OCI-LY3 (cell line): ENCODE results near the gene ST3GAL3.

Experiments used
- H2AFZ ChIP-seq: fragments of 200-600, 300-600 bp; shearing (Covaris generic); 2 replicates; pipeline ENCODE4 v1.6.0; 2014; ENCODE audit warnings: antibody characterized with exemption, low read depth, low read length
- H3K27ac ChIP-seq: fragments of 200-600, 300-600 bp; sonication (generic); 2 replicates; pipeline ENCODE4 v1.5.1; 2014; ENCODE audit warnings: mild to moderate bottlenecking, low read length, moderate library complexity, mixed read lengths
- H3K27me3 ChIP-seq: fragments of 200-600, 300-600 bp; sonication (generic); 2 replicates; pipeline ENCODE4 v1.6.1; 2014; ENCODE audit warnings: low read depth, low read length, mixed read lengths
- H3K36me3 ChIP-seq: fragments of 200-600, 300-600 bp; sonication (generic); replicated peaks from 2 replicates; pipeline ENCODE3; 2014; ENCODE audit warnings: low read depth, low read length, mixed read lengths
- H3K4me1 ChIP-seq: fragments of 300-600, 200-600 bp; sonication (generic); 2 replicates; pipeline ENCODE4 v1.6.1; 2014; ENCODE audit warnings: low read length, mixed read lengths
- H3K4me2 ChIP-seq: fragments of 200-600, 300-600 bp; sonication (generic); 2 replicates; pipeline ENCODE4 v1.6.1; 2014; ENCODE audit warnings: low read length, mixed read lengths
- H3K4me3 ChIP-seq: fragments of 300-600, 200-600 bp; sonication (generic); 2 replicates; pipeline ENCODE4 v1.5.1; 2014; ENCODE audit warnings: antibody characterized with exemption, mild to moderate bottlenecking, low read length, moderate library complexity
- H3K79me2 ChIP-seq: fragments of 300-600, 200-600 bp; shearing (Covaris generic); 2 replicates; pipeline ENCODE4 v1.6.1; 2014; ENCODE audit warnings: mild to moderate bottlenecking, low read length, mixed read lengths
- H3K9ac ChIP-seq: fragments of 300-600, 200-600 bp; shearing (Covaris generic); 2 replicates; pipeline ENCODE4 v1.6.0; 2014; ENCODE audit warnings: mild to moderate bottlenecking, low read length, moderate library complexity
- H3K9me3 ChIP-seq: fragments of 200-600, 300-600 bp; shearing (Covaris generic); 2 replicates; pipeline ENCODE4 v1.6.1; 2014; ENCODE audit warnings: low read length, mixed read lengths; ENCODE audit not compliant: insufficient read depth
- H4K20me1 ChIP-seq: fragments of 200-600, 300-600 bp; sonication (generic); 2 replicates; pipeline ENCODE4 v1.6.1; 2016; ENCODE audit warnings: low read length, mixed read lengths; ENCODE audit not compliant: insufficient read depth
- EZH2phosphoT487 ChIP-seq: fragments of 200-600 bp; shearing (Covaris generic); IDR thresholded peaks from 2 replicates; pipeline ENCODE4 v1.6.1; 2018; ENCODE audit warnings: antibody characterized with exemption, mixed run types, low read depth
- TF ChIP-seq, protein P1 (sequence below): fragments of 200-600, 300-600 bp; sonication (generic); IDR thresholded peaks from 2 replicates; pipeline ENCODE4 v1.5.1; 2014; ENCODE audit warnings: antibody characterized with exemption, low read length, low read depth

Gene ST3GAL3

DNA sequence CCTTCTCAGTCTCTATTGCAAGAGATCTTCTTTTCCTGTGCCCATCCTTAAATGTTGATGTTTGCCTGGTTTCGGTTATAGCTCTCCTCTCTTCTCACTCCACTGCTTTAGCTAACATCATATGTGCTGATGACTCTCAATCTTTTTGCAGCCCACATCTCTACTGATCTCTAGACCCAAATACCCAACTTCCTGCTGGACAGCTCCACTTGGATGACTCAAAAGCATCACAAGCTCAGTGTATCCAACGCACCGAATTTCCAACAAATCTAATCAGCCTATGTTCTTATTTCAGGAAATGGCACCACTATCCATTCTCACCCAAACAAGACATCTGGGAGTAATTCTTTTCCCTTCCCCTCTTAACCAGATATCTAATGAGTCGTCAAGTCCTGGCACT lies 147.1 kb downstream of the ST3GAL3 start:
- Histone ChIP-seq H3K4me3 (no peak overlapping the region), H3K27me3 (no peaks in the 10 kb centered on the region), H3K4me2 (no peak overlapping the region), H3K79me2 (no peaks in the 10 kb centered on the region), H3K9me3 (no peaks in the 10 kb centered on the region), H3K27ac (no peak overlapping the region), H3K4me1 (peaks cover 8% of the 10 kb centered on the region; the same call in 1 of the 2 replicates), H4K20me1 (no peaks in the 10 kb centered on the region), H2AFZ (no peak overlapping the region), H3K9ac (no peak overlapping the region), H3K36me3 (no peaks in the 10 kb centered on the region)
- no peak for TF ChIP-seq EZH2phosphoT487
- TF ChIP-seq, protein P1, sequence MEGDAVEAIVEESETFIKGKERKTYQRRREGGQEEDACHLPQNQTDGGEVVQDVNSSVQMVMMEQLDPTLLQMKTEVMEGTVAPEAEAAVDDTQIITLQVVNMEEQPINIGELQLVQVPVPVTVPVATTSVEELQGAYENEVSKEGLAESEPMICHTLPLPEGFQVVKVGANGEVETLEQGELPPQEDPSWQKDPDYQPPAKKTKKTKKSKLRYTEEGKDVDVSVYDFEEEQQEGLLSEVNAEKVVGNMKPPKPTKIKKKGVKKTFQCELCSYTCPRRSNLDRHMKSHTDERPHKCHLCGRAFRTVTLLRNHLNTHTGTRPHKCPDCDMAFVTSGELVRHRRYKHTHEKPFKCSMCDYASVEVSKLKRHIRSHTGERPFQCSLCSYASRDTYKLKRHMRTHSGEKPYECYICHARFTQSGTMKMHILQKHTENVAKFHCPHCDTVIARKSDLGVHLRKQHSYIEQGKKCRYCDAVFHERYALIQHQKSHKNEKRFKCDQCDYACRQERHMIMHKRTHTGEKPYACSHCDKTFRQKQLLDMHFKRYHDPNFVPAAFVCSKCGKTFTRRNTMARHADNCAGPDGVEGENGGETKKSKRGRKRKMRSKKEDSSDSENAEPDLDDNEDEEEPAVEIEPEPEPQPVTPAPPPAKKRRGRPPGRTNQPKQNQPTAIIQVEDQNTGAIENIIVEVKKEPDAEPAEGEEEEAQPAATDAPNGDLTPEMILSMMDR, result no peak

DNA sequence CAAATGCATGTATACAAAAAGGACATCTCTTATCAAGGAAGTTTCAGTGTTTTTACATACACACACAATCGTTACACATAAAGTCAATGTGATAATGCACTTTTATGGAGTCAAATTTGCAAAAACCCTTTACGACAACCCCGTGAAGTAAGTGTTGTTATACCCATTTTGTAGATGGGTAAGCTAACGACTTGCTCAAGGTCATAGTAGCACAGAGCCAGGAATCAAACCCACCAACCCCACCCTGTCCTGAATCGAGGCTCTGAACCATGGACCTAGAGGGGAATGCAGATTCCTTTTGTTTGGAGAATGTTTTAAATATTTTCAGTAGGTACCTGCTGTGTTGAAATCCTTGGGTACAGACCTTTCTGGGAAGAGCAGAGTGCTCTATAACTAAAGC lies 148.9 kb downstream of the ST3GAL3 start:
- Histone ChIP-seq H3K36me3 (no peaks in the 10 kb centered on the region), H3K4me2 (no peak overlapping the region), H3K9me3 (no peaks in the 10 kb centered on the region), H3K27ac (no peak overlapping the region), H3K9ac (no peak overlapping the region), H3K79me2 (no peaks in the 10 kb centered on the region), H3K27me3 (no peaks in the 10 kb centered on the region), H3K4me1 (peaks cover 8% of the 10 kb centered on the region; the same call in 1 of the 2 replicates), H4K20me1 (no peaks in the 10 kb centered on the region), H2AFZ (no peak overlapping the region), H3K4me3 (no peak overlapping the region)
- TF ChIP-seq EZH2phosphoT487, result no peak
- TF ChIP-seq, protein P1, result no peak

DNA sequence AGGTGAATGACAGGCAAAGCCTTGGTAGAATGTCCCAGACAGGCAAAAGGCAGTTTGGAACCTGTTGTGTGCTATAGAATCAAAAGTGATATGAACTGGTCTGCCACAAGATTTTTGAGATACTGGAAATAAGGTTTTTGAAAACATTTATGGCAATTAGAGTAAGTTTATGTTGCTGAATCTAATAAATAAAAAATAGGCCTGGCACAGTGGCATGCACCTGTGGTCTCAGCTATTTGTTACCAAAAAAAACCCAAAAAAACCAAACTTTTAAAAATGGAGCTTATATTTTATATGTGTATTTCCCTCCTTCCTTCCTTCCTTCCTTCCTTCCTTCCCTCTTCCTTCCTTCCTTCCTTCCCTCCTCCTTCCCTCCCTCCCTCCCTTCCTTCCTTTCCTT lies 149.8 kb downstream of the ST3GAL3 start:
- no peak for TF ChIP-seq EZH2phosphoT487
- TF ChIP-seq, protein P1, result no peak
- no peaks in the 10 kb centered on the region for H3K36me3 ChIP-seq
- no peaks in the 10 kb centered on the region for H3K79me2 ChIP-seq
- H2AFZ ChIP-seq, result no peak overlapping the region
- no peak overlapping the region for H3K4me2 ChIP-seq
- H3K4me1 ChIP-seq, result peaks cover 8% of the 10 kb centered on the region; the same call in 1 of the 2 replicates
- H3K27ac ChIP-seq, result no peak overlapping the region
- H3K9ac ChIP-seq, result no peak overlapping the region
- H3K27me3 ChIP-seq, result no peaks in the 10 kb centered on the region
- no peaks in the 10 kb centered on the region for H4K20me1 ChIP-seq
- H3K4me3 ChIP-seq, result no peak overlapping the region
- no peaks in the 10 kb centered on the region for H3K9me3 ChIP-seq

DNA sequence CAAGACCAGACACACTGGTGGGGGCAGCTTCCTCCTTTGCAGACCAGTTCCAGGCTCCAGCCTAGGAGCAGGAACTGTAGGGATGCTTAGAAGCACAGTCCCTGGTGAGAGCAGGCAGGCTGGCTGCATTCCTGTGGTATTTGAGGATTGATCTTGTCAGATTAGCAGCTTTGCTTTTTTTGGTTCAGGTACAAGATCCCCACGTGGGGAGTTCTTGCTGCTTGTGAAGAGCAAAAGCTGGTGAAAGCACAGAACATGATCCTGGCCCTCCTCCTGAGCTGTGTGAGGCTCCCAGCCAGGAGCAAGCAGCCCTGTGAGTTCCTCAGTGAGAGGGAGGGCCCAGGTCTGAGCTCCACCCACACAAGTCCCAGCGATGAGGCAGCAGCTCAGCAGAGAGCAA lies 151.0 kb downstream of the ST3GAL3 start:
- no peak for TF ChIP-seq EZH2phosphoT487
- TF ChIP-seq, protein P1, result no peak
- H3K4me1 ChIP-seq, result peaks cover 4% of the 10 kb centered on the region; the same call in 1 of the 2 replicates
- H3K79me2 ChIP-seq, result no peaks in the 10 kb centered on the region
- H3K27me3 ChIP-seq, result no peaks in the 10 kb centered on the region
- H3K27ac ChIP-seq, result no peak overlapping the region
- no peak overlapping the region for H3K4me3 ChIP-seq
- no peak overlapping the region for H2AFZ ChIP-seq
- no peak overlapping the region for H3K4me2 ChIP-seq
- no peak overlapping the region for H3K9ac ChIP-seq
- H4K20me1 ChIP-seq, result no peaks in the 10 kb centered on the region
- H3K9me3 ChIP-seq, result no peaks in the 10 kb centered on the region
- no peaks in the 10 kb centered on the region for H3K36me3 ChIP-seq
